Adrenal gland (tissue), 5 donors: ENCODE data around the gene UROC1.

Experiments used
- POLR2A ChIP-seq, 2 donors: fragments of 450-650 bp; IDR thresholded peaks; one replicate each; pipeline ENCODE4 v1.6.1; 2017; ENCODE audit warnings: antibody characterized with exemption in 2 of 2, mild to moderate bottlenecking in 2 of 2, moderate library complexity in 1 of 2
- TF ChIP-seq, protein P1 (sequence below), 6 experiments: fragments of 450-650 bp in 4 of 6; fragments of 200-600 bp in 2 of 6; sonication (generic) in 1 of 6; IDR thresholded peaks; 1 replicate in 5 of 6; 2 replicates in 1 of 6; pipeline versions ENCODE4 v1.5.1 to v1.8.0; 2016 to 2021; ENCODE audit warnings: antibody characterized with exemption in 6 of 6, mild to moderate bottlenecking in 2 of 6, moderate library complexity in 1 of 6
- donor health status: DM: no; HTN: no; CAD: no.

DNA sequence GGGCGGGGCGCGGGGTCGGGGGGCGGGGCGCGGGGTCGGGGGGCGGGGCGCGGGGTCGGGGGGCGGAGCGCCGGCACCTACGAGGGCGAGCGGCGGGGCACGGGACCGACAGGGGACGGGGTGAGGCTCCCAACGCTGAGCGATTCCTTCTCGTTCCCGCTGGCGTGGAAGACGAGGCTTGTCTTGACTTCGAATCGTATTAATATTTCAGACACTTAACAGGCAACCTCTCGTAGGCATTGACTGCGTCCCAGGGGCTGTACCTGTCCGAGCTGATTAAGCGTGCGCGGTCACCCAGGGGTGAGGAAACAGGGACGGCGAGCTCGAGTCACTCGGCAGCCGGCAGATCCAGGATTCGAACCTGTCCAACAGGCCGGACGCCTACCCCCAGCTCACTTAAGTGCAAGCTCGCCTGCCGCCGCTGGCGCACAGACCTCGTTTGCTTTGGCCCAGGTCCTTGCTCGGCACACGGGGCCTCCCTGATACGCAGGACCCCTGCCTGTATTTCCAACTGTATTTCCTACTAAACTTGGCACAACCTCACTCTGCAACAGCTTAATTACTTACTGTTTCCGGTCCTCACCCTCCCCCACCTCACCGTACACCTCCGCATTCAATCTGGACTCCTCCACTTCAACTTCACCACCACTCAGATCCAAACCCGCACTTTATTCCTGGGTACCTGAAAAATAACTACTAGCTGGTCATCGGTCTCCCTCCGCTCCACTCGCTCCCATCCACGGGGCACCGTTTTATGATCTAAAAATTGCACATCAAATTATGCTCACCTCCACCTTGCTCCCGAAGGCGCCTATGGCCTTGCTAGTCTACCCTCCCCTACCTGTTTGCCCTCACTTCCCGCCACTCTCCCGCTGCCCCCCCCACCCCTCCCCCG lies 41.2 kb downstream of the UROC1 start:
- TF ChIP-seq, protein P1, sequence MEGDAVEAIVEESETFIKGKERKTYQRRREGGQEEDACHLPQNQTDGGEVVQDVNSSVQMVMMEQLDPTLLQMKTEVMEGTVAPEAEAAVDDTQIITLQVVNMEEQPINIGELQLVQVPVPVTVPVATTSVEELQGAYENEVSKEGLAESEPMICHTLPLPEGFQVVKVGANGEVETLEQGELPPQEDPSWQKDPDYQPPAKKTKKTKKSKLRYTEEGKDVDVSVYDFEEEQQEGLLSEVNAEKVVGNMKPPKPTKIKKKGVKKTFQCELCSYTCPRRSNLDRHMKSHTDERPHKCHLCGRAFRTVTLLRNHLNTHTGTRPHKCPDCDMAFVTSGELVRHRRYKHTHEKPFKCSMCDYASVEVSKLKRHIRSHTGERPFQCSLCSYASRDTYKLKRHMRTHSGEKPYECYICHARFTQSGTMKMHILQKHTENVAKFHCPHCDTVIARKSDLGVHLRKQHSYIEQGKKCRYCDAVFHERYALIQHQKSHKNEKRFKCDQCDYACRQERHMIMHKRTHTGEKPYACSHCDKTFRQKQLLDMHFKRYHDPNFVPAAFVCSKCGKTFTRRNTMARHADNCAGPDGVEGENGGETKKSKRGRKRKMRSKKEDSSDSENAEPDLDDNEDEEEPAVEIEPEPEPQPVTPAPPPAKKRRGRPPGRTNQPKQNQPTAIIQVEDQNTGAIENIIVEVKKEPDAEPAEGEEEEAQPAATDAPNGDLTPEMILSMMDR (IDR thresholded peaks at IDR 0.05) = peak in 2 of 6 experiments; percentile 13 to 16
- peak in 1 of 2 donors; percentile 28 for TF ChIP-seq POLR2A (IDR thresholded peaks at IDR 0.05)
